SK-N-MC (cell line): ENCODE results near the gene B4GAT1.

Source experiments
- EZH2 ChIP-seq: fragments of 200-600 bp; sonication (generic); IDR thresholded peaks from one replicate; pipeline ENCODE4 v1.6.1; 2017; ENCODE audit warnings: antibody characterized with exemption
- POLR2AphosphoS5 ChIP-seq: IDR thresholded peaks from 2 replicates; pipeline ENCODE4 v1.6.1; 2012; ENCODE audit warnings: mild to moderate bottlenecking, low read depth, low read length, borderline replicate concordance

DNA sequence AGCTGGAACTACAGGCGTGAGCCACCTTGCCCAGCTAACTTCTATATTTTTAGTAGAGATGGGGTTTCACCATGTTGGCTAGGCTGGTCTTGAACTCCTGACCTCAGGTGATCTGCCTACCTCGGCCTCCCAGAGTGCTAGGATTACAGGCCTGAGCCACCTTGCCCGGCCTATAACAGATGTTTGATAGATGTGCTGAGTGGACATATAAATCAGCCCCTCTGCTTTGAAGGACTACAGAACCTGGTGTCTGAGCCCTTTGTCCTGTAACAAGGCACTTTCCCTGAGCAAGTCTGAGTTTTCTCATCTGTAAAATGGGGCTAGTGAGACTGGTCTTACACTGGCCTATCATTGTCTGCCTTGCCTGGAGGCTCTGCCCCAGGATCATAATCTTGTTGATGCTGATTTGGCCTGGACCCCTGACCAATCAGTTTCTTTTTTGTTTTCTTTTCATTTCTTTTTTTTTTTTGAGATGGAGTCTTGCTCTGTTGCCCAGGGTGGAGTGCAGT lies 18.2 kb downstream of the B4GAT1 start:
- TF ChIP-seq POLR2AphosphoS5 (no peak), EZH2 (no peak)
